Esophagus muscularis mucosa (tissue), 4 donors: ENCODE measurements around the gene CELF4. TPM values are rescaled to one million over a fixed set of nuclear protein-coding genes. Genes with fewer than 3 reads are reported as not detected.

Experiments
- DNase-seq: peaks from one replicate; pipeline ENCODE4 v3.0.0-alpha.2; 2017; ENCODE audit errors: extremely low spot score
- H3K27ac ChIP-seq, 4 donors: fragments of 200-600 bp; sonication (generic); replicated peaks in 1 of 4; 1 replicate in 3 of 4; 2 replicates in 1 of 4; pipeline ENCODE4 v1.5.1; 2016 to 2019; ENCODE audit warnings: mild to moderate bottlenecking in 1 of 4
- H3K27me3 ChIP-seq, 4 donors: fragments of 200-600 bp; sonication (generic); one replicate each; pipeline versions ENCODE4 v1.5.1 to v1.6.0; 2016 to 2019
- H3K36me3 ChIP-seq, 4 donors: fragments of 200-600 bp; sonication (generic); one replicate each; pipeline ENCODE4 v1.5.1; 2016 to 2019
- H3K4me1 ChIP-seq, 4 donors: fragments of 200-600 bp; sonication (generic); one replicate each; pipeline ENCODE4 v1.5.1; 2016 to 2019
- H3K4me3 ChIP-seq, 4 donors: fragments of 200-600 bp; sonication (generic); 1 replicate in 2 of 4; 2 replicates in 2 of 4; pipeline ENCODE4 v1.5.1; 2016 to 2019; ENCODE audit warnings: mild to moderate bottlenecking in 4 of 4, moderate library complexity in 1 of 4
- H3K9me3 ChIP-seq, 4 donors: fragments of 200-600 bp; sonication (generic); 1 replicate in 3 of 4; 2 replicates in 1 of 4; pipeline ENCODE4 v1.5.1; 2016 to 2019
- CTCF ChIP-seq, 3 experiments: fragments of 200-600 bp in 2 of 3; fragments of 450-650 bp in 1 of 3; sonication (generic) in 2 of 3; IDR thresholded peaks; one replicate each; pipeline ENCODE4 v1.5.1; 2017 to 2019; ENCODE audit warnings: antibody characterized with exemption in 3 of 3, mild to moderate bottlenecking in 2 of 3, moderate library complexity in 1 of 3
- EP300 ChIP-seq: sonication (generic); formaldehyde crosslinking; IDR thresholded peaks from one replicate; pipeline ENCODE4 v1.6.1; 2017; ENCODE audit warnings: antibody characterized with exemption
- POLR2A ChIP-seq: fragments of 450-650 bp; IDR thresholded peaks from one replicate; pipeline ENCODE4 v1.6.1; 2017; ENCODE audit warnings: antibody characterized with exemption, moderate library complexity, mild to moderate bottlenecking, low read depth
- POLR2AphosphoS5 ChIP-seq, 2 donors: sonication (generic); formaldehyde crosslinking; IDR thresholded peaks; one replicate each; pipeline ENCODE4 v1.6.1; 2017; ENCODE audit warnings: antibody characterized with exemption in 2 of 2
- WGBS: methylation state at CpG from one replicate; pipeline ENCODE4 v1.1.5; 2018; 5-methylcytosine and 5-hydroxymethylcytosine counted together
- intact Hi-C: fragments of 100-400 bp; cut with DNase I; formaldehyde crosslinking; loops from one replicate; pipeline ENCODE4 v1.15.1; 2023
- total RNA-seq, 4 donors: library from RNA; depleted of rRNA; stranded (reverse); fragments of >200 nt; gene quantifications; one replicate each; pipeline versions ENCODE4 v1.1.0 to v1.2.1, GENCODE V29; 2016

The CELF4 gene
- total RNA-seq, 4 donors from 2014 or later: 0.86 to 1.8 (median 1.7) TPM

GRCh38 chr18:37483221-37483971 is 82.2 kb downstream of the CELF4 start:
- intact Hi-C loops: no loop called here
- WGBS: 43% methylated on average over 12 of the region's 12 CpGs
- peaks cover 0 to 68% (median 28%) of the 10 kb centered on the region in 4 donors for H3K27me3 ChIP-seq

GRCh38 chr18:37482433-37482832 is 83.2 kb downstream of the CELF4 start:
- TF ChIP-seq POLR2AphosphoS5 (IDR thresholded peaks at IDR 0.05): no peak
- no peak for TF ChIP-seq POLR2A
- TF ChIP-seq EP300: no peak
- TF ChIP-seq CTCF (IDR thresholded peaks at IDR 0.05): no peak
- intact Hi-C loops: no loop called here
- DNase-seq: no peak
- H3K4me3 ChIP-seq: no peak overlapping the region
- H3K27me3 ChIP-seq: peaks cover 0 to 67% (median 23%) of the 10 kb centered on the region in 4 donors
- H3K4me1 ChIP-seq: peaks cover 5 to 15% (median 13%) of the 10 kb centered on the region in 4 donors
- H3K27ac ChIP-seq: no peak overlapping the region
- WGBS: 72% methylated on average over 2 of the region's 3 CpGs
- H3K9me3 ChIP-seq: no peaks in the 10 kb centered on the region
- H3K36me3 ChIP-seq: no peaks in the 10 kb centered on the region

More at GRCh38 chr18:37483221-37483971, 82.2 kb downstream of the CELF4 start:
- Histone ChIP-seq H3K4me1 (peaks cover 5 to 15% (median 13%) of the 10 kb centered on the region in 4 donors), H3K36me3 (no peaks in the 10 kb centered on the region), H3K4me3 (no peak overlapping the region), H3K27ac (no peak overlapping the region), H3K9me3 (no peaks in the 10 kb centered on the region)
- no peak for TF ChIP-seq POLR2AphosphoS5 (IDR thresholded peaks at IDR 0.05)
- no peak for TF ChIP-seq CTCF (IDR thresholded peaks at IDR 0.05)
- TF ChIP-seq EP300: no peak
- no peak for TF ChIP-seq POLR2A
- no peak for DNase-seq

GRCh38 chr18:37482002-37482401 is 83.6 kb downstream of the CELF4 start:
- no peak for TF ChIP-seq POLR2A
- no peak for TF ChIP-seq CTCF (IDR thresholded peaks at IDR 0.05)
- TF ChIP-seq POLR2AphosphoS5 (IDR thresholded peaks at IDR 0.05): no peak
- no peak for TF ChIP-seq EP300
- DNase-seq: no peak
- Histone ChIP-seq H3K36me3 (no peaks in the 10 kb centered on the region), H3K4me3 (no peak overlapping the region), H3K27ac (no peak overlapping the region), H3K27me3 (peaks cover 0 to 67% (median 19%) of the 10 kb centered on the region in 4 donors), H3K4me1 (peaks cover 5 to 15% (median 13%) of the 10 kb centered on the region in 4 donors), H3K9me3 (no peaks in the 10 kb centered on the region)
- 28% methylated on average over 3 of the region's 3 CpGs for WGBS
- intact Hi-C loops: no loop called here

GRCh38 chr18:37481491-37481890 is 84.1 kb downstream of the CELF4 start:
- DNase-seq: no peak
- peaks cover 5 to 15% (median 13%) of the 10 kb centered on the region in 4 donors for H3K4me1 ChIP-seq
- TF ChIP-seq POLR2A (no peak), CTCF (IDR thresholded peaks at IDR 0.05) (no peak), POLR2AphosphoS5 (IDR thresholded peaks at IDR 0.05) (no peak), EP300 (no peak)
- intact Hi-C loops: no loop called here
- H3K27ac ChIP-seq: no peak overlapping the region
- WGBS: 78% methylated on average over 6 of the region's 6 CpGs
- no peak overlapping the region for H3K4me3 ChIP-seq
- no peaks in the 10 kb centered on the region for H3K36me3 ChIP-seq
- peaks cover 0 to 64% (median 16%) of the 10 kb centered on the region in 4 donors for H3K27me3 ChIP-seq
- no peaks in the 10 kb centered on the region for H3K9me3 ChIP-seq
